Heart left ventricle (tissue), 16 donors: ENCODE measurements around the gene F11R. TPM values are rescaled to one million over a fixed set of nuclear protein-coding genes. Genes with fewer than 3 reads are reported as not detected.

Experiments
- ATAC-seq, 4 donors: fragments of 200-7000 bp; cut with Tn5 transposase; one replicate each; pipeline ENCODE4 v1.9.1; 2020 to 2022; ENCODE audit warnings: moderate library complexity in 4 of 4, mild to moderate bottlenecking in 3 of 4, moderate number of reproducible peaks in 1 of 4
- DNase-seq, 5 donors: peaks; one replicate each; pipeline ENCODE4 v3.0.0-alpha.2; 2020
- H3K27ac ChIP-seq, 12 donors: fragments of 200-600 bp; sonication (generic) in 4 of 12; one replicate each; pipeline versions ENCODE4 v1.5.0 to v1.8.0; 2016 to 2022; ENCODE audit warnings: mild to moderate bottlenecking in 2 of 12
- H3K27me3 ChIP-seq, 9 donors: fragments of 200-600 bp; sonication (generic) in 2 of 9; one replicate each; pipeline versions ENCODE4 v1.5.1 to v1.8.0; 2016 to 2022; ENCODE audit warnings: mild to moderate bottlenecking in 3 of 9
- H3K36me3 ChIP-seq, 9 donors: fragments of 200-600 bp; sonication (generic) in 2 of 9; one replicate each; pipeline versions ENCODE4 v1.5.0 to v1.8.0; 2018 to 2022; ENCODE audit warnings: mild to moderate bottlenecking in 2 of 9
- H3K4me1 ChIP-seq, 12 donors: fragments of 200-600 bp; sonication (generic) in 4 of 12; one replicate each; pipeline versions ENCODE4 v1.5.0 to v1.8.0; 2016 to 2022; ENCODE audit warnings: mild to moderate bottlenecking in 3 of 12
- H3K4me3 ChIP-seq, 12 donors: fragments of 200-600 bp; sonication (generic) in 4 of 12; one replicate each; pipeline versions ENCODE4 v1.5.0 to v1.8.0; 2017 to 2022; ENCODE audit warnings: mild to moderate bottlenecking in 9 of 12, moderate library complexity in 4 of 12
- H3K9me3 ChIP-seq, 12 donors: fragments of 200-600 bp; sonication (generic) in 4 of 12; one replicate each; pipeline versions ENCODE4 v1.5.0 to v1.8.0; 2016 to 2022; ENCODE audit warnings: mild to moderate bottlenecking in 1 of 12
- CTCF ChIP-seq, 12 donors: fragments of 200-600 bp; sonication (generic) in 4 of 12; IDR thresholded peaks; one replicate each; pipeline versions ENCODE4 v1.5.0 to v1.8.0; 2018 to 2022; ENCODE audit warnings: antibody characterized with exemption in 12 of 12, mild to moderate bottlenecking in 5 of 12
- POLR2A ChIP-seq, 2 donors: fragments of 450-650 bp; IDR thresholded peaks; one replicate each; pipeline ENCODE4 v1.6.1; 2017; ENCODE audit warnings: antibody characterized with exemption in 2 of 2, mild to moderate bottlenecking in 2 of 2, moderate library complexity in 2 of 2
- WGBS, 4 donors: extraction: QIAGEN DNeasy Blood & Tissue Kit in 2 of 4; methylation state at CpG; one replicate each; pipeline versions ENCODE4 v1.1.5 to v1.1.7; 2013 to 2018; 5-methylcytosine and 5-hydroxymethylcytosine counted together
- intact Hi-C, 10 donors: fragments of 100-400 bp; cut with DNase I; formaldehyde crosslinking; loops; one replicate each; pipeline versions ENCODE4 v1.11.1 to v1.14.2; 2022
- polyA plus RNA-seq, 2 donors: library from polyadenylated mRNA; stranded (reverse); fragments of 200-250 nt; gene quantifications; one replicate each; pipeline ENCODE4 v1.2.3, GENCODE V29; 2013
- total RNA-seq, 9 donors: library from RNA; depleted of rRNA in 2 of 9; stranded (reverse); fragments of >200 nt in 2 of 9; fragmentation: NEBNext Ultra II Directional in 3 of 9; extraction: Animal tissue kit (Norgen Biotek cat#: 25700) in 3 of 9; gene quantifications; one replicate each; pipeline versions ENCODE4 v1.1.0 to v1.2.4, GENCODE V29; 2016 to 2023
- donor health status: ischemic (EF 13 %, LVEDD 7.1; RV severe dilation, severe dysfunction).
- donor health status: healthy with polysubstance abuse.
- donor health status: DM: no; HTN: yes; CAD: no.
- donor health status: DM: no; HTN: no; CAD: no.
- donor health status: ischemic (EF 25% LVEDD 6.9; RV normal size, moderate dysfunction).
- donor health status: ischemic (EF 25% LVEDD 5.7; RV mildly dilated, moderate dysfunction).
- donor health status: healthy.
- donor health status: DM: yes; HTN: yes; CAD: no.
- donor health status: ischemic (EF 35%, LVEDD 5.7; RV mildly dilated, moderate dysfunction).
- donor health status: nonischemic (EF 11% LVEDD 7.7; RV severe dilation, severe dysfunction).
- donor health status: DM: yes; HTN: yes; CAD: no.
- donor health status: PGD.
- donor health status: ischemic (EF 29% LVEDD 5.4; RV normal size, mild dysfunction).
- donor health status: nonischemic (EF 23%, LVEDD 6.1; RV moderate dilation, normal function).

Gene F11R
- total and polyA plus RNA-seq, 11 donors, result 7.4 to 23.4 (median 10.9) TPM

GRCh38 chr1:160981584-160982411 is 39.2 kb downstream of the F11R start:
- ATAC-seq (peak in 3 of 4 donors; percentile 16 to 56 (median 45)), DNase-seq (peak in 1 of 5 donors; percentile 30)
- H3K9me3 ChIP-seq, result no peaks in the 10 kb centered on the region
- intact Hi-C loops, result loop anchor here in 1 of 10 donors (10.0 kb wide), 1 partner anchor 147 kb away; no protein-coding TSS in a partner anchor
- peaks cover 5 to 47% (median 16%) of the 10 kb centered on the region in 9 donors for H3K27me3 ChIP-seq
- peaks cover 0 to 12% (median 0%) of the 10 kb centered on the region in 12 donors for H3K4me1 ChIP-seq
- peak overlapping the region in 9 of 12 donors; percentile 5 to 35 (median 29) for H3K4me3 ChIP-seq
- no peaks in the 10 kb centered on the region for H3K36me3 ChIP-seq
- TF ChIP-seq CTCF (IDR thresholded peaks at IDR 0.05), result no peak
- no peak for TF ChIP-seq POLR2A (IDR thresholded peaks at IDR 0.05)
- 5 to 8% (median 6%) methylated on average over 36 to 42 of the region's 42 CpGs for WGBS, 4 donors
- H3K27ac ChIP-seq, result no peak overlapping the region

GRCh38 chr1:160979286-160979685 is 41.7 kb downstream of the F11R start:
- DNase-seq, result no peak
- TF ChIP-seq CTCF (IDR thresholded peaks at IDR 0.05) (no peak), POLR2A (IDR thresholded peaks at IDR 0.05) (no peak)
- H3K9me3 ChIP-seq, result no peaks in the 10 kb centered on the region
- peaks cover 0 to 12% (median 0%) of the 10 kb centered on the region in 12 donors for H3K4me1 ChIP-seq
- H3K27ac ChIP-seq, result no peak overlapping the region
- WGBS, 4 donors, result 86 to 98% (median 88%) methylated on average over 2 of the region's 2 CpGs
- no peak for ATAC-seq
- peaks cover 5 to 50% (median 16%) of the 10 kb centered on the region in 9 donors for H3K27me3 ChIP-seq
- no peaks in the 10 kb centered on the region for H3K36me3 ChIP-seq
- intact Hi-C loops, result no loop called here
- no peak overlapping the region for H3K4me3 ChIP-seq

GRCh38 chr1:160978510-160978927 is 42.4 kb downstream of the F11R start:
- TF ChIP-seq CTCF (IDR thresholded peaks at IDR 0.05), result no peak
- TF ChIP-seq POLR2A (IDR thresholded peaks at IDR 0.05), result no peak
- Histone ChIP-seq H3K9me3 (no peaks in the 10 kb centered on the region), H3K4me3 (no peak overlapping the region), H3K36me3 (no peaks in the 10 kb centered on the region), H3K27ac (no peak overlapping the region), H3K4me1 (peaks cover 0 to 12% (median 0%) of the 10 kb centered on the region in 12 donors), H3K27me3 (peaks cover 5 to 55% (median 16%) of the 10 kb centered on the region in 9 donors)
- WGBS, 4 donors, result 48 to 57% (median 52%) methylated on average over 11 of the region's 11 CpGs
- ATAC-seq, result no peak
- no peak for DNase-seq
- intact Hi-C loops, result no loop called here

- DNase-seq (no peak), ATAC-seq (no peak)
- intact Hi-C loops, result no loop called here
- Histone ChIP-seq H3K9me3 (no peaks in the 10 kb centered on the region), H3K27me3 (peaks cover 0 to 24% (median 3%) of the 10 kb centered on the region in 9 donors), H3K4me3 (no peak overlapping the region), H3K4me1 (no peaks in the 10 kb centered on the region), H3K36me3 (no peaks in the 10 kb centered on the region), H3K27ac (no peak overlapping the region)
- TF ChIP-seq POLR2A (IDR thresholded peaks at IDR 0.05), result no peak
- WGBS, 4 donors, result 92 to 95% (median 94%) methylated on average over 2 of the region's 2 CpGs
Measured at GRCh38 chr1:160975026-160975425, 45.9 kb downstream of the F11R start.
